Epidermal melanocyte (primary cell): ENCODE measurements around the gene TMEM63C.
A peak's percentile ranks its signal among the peaks of the same experiment; 100 is the strongest.

Experiments
- DNase-seq: peaks from one replicate; pipeline ENCODE4 v3.0.0; 2011; ENCODE audit warnings: low spot score; ENCODE audit not compliant: insufficient read length

TMEM63C gene, protein sequence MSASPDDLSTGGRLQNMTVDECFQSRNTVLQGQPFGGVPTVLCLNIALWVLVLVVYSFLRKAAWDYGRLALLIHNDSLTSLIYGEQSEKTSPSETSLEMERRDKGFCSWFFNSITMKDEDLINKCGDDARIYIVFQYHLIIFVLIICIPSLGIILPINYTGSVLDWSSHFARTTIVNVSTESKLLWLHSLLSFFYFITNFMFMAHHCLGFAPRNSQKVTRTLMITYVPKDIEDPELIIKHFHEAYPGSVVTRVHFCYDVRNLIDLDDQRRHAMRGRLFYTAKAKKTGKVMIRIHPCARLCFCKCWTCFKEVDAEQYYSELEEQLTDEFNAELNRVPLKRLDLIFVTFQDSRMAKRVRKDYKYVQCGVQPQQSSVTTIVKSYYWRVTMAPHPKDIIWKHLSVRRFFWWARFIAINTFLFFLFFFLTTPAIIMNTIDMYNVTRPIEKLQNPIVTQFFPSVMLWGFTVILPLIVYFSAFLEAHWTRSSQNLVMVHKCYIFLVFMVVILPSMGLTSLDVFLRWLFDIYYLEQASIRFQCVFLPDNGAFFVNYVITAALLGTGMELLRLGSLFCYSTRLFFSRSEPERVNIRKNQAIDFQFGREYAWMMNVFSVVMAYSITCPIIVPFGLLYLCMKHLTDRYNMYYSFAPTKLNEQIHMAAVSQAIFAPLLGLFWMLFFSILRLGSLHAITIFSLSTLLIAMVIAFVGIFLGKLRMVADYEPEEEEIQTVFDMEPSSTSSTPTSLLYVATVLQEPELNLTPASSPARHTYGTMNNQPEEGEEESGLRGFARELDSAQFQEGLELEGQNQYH

DNA sequence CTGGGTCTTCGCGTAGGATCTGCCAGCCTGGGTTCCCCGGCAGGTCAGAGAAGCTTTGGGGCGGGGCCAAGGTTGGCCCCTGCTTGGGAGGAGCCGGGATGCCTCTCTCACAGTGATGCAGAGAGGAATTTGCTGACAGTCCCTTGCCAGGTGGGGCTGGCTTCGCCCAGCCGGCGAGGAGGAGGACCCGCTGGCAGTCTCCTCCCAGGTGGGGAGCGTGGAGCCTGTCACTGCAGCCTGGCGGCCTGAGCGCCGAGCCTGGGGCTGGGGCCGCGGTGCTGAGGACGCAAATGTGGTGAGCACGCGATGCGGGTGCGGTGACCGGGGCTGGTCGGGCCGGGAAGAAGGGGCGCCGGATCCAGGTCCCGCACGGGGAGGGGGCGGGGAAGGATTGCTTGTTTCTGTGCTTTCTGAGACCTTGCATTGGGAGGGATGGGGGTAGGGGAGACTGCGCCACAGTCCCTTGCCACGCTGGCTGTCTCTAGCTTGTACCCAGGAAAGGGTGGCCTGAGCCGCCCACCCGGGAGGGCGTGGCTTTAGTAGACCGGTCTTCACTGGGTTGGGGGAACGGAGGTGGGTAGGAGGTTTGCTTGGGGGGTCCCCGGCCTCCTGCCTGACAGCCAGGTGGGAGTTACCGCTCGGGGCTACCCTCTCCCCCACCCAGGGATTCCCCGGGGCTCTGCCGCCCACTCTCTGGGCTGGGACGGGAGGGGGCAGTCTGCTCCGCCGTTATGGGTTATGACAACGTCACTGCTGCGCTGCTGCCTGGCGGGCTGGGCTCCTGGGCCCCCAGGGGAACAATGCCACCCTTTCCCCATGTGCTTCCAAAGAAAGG, at the start of gene TMEM63C:
TSS of gene TMEM63C (plus strand) at position 196 of the 835 bp plus-strand sequence. CDS start 37,016 bp downstream, outside the sequence.
- DNase-seq = no peak

DNA sequence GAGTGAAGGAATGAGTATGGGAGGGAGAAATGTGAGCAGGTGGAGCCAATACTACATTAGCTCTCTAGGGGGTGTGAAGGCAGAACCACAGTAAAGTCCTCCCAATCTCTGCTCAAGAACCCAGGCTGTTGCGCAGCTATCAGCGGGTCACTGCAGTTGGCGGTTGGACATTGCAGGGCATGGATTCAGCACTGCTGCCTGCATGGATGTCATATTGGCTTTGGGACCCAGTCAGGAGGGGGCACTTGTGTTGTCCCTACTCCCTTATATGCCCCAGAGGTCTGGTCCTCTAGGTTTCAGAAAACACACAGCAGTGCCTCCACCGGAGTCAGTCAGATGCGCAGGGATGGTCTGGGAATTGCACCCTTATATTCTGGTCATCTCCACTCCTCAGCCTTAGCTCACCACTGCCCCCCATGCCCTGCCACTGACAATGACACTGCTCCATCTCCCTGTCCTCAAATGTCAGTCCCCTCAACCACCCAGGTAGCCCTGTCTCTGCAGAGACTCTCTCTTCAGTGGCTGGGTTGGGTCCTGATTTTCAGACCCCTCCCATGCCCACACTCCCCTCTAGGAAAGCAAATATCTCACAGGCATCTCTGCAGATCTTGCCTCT, 49.6 kb upstream of the TMEM63C start:
- DNase-seq = no peak

DNA sequence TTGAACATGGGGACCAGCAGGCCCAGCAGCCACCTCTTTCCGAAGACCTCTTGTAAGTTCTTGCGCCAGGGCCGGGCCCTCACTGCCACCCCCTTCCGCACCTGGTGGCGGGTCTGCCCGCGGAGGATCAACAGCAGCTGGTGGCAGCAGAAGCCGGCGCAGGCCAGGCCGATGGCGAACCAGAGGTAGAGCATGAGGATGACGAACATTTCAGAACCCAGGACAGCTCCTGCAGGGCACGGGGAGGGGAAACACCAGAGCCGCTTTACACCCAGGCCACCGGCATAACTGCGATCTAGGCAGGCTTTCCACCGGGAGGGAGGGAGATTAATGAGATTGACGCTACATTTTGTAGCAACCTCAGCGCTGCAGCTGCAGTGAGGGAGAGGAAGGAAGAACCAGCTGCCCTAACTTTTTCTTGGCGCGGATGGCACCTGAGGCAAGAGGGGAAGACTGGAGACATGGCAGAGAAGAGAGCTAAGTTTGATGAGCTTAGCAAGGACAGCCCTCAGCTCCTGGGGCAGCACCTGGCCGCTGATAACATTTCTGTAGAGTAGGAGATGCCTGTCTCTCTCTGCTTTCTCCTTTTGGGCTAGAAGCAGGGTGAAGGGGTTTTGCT, 47.8 kb upstream of the TMEM63C start:
- DNase-seq = peak; percentile 67

DNA sequence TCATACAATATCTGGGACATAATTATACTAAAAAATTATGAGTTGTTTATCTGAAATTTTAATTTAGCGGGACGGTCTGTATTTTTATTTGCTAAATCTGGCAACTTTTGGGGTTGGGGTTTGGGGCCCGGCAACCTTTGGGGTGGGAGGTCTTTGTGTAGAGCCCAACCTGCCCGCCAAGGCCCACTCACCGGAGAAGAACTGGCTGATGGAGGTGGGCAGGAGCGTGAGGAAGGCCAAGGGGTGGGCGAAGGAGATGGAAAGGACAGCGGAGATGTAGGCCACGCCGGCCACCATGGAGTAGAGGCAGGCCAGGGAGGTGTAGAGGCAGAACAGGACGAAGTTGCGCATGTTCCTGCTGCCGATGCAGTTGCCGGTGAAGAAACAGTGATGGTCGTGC, 42.6 kb upstream of the TMEM63C start:
- DNase-seq = no peak

DNA sequence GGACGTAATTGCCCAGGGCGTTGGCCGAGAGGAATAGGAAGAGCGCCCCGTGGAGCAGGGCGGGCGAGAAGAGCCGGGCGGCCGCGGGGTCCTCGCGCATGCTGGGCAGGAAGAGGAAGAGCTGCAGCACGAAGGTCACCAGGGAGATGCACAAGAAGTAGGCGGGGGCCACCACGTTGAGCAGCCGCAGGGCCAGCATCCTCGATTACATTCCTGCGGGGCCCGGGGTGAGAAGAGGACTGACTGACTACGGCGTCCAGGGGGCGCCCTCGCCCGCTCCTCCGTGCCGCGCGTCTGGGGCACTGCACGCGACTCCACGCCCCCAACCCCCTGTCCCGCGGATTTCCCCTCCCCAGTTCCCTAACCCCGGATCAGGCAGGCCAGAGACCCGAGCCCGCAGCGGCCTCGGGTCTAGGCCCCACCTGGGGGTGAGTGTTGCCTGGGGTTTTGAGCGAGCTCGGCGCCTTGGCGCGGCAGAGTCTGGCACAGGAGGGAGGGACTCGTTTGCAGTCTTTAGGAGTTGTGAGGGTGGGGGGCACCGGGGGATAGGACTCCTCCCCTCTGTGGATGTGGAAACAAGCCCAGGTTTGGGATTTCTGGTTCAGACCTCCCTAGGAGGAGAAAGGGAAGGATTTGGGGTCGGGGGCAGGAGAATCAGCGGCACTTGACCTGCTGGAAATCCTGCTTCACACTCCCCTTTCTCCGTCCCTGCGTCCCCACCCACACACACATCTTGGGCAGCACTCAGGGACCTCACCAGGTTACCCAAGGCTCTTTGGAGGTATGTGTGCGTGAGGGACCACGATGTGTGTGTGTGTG, 41.8 kb upstream of the TMEM63C start:
- no peak for DNase-seq

DNA sequence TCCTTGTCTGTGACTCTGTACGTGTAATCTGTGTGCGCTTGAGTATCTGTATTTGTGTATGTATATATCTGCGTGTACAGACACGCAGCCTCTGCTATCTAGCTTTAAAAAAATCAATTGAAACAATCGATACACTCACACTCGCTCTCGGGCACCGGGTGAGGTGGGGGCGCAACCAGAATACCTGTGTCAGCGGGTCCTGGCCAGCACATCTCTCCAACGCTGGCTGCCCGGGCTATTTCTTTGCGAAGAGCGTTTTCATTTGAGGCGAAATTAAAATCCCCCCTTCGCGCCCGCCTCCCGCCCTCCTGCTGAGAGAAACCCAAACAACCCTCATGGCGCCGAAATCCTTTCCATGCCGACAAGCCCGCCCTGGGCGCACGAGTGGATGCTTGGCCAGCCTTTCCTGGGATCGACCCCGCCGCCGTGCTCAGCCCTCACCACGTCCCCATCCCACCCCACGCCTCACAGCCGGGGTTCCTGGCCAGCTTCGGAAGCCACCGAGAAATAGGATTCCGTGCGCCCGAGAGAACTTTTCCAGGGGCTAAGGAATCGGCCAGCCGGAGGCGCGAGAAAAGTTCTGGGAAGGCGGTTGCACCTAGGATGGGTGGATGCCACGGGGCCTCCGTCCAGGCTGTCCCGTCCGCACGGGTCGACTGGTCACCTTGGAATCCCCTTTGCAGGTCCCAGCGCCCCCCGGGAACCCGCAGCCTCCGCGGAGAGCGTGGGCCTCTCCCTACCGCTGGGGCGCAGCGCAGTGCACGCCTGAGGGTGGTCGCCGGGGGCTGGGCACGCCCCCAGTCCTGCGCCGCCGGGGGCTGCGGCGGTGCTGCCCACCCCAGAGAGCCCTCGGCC, 41.0 kb upstream of the TMEM63C start:
- no peak for DNase-seq

DNA sequence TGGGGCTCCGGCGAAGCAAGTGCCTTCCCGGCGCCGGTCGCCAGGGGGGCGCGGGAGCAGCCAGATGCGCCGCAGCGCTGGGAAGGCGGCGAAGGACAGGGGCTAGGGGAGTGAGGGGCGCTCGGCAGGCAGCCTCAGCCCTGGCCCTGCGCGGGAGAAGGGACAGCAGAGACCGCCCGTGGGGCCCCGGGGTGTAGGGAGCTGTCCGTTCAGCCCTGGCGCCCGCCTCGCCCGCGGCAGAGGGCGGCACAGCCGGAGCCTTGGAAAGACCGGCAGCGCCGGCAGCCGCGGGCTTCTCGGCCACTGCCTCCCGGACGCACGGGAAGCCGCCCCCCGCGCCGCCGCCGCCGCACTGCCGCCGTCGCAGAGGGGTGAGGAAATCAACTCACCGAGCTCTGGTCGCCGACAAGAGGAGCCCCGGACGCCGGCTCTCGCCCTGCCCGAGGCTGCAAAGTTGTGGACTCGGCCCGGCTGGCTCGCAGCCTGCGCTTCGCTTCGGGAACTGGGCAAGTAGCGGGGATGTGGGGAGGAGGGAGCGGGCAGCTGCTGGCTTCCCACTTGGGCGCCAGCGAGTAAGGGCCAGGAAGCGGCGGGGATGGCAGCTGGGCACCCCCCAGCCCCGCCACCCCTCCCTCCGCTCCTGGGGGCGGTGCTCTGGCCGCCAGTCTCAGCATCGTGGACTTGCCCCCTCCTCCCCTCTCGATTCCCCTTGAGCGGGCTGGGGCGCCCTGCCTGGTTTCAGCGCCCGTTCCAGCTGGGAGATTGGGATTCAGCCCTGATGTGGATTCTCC, 40.2 kb upstream of the TMEM63C start, which contains the start of gene ZDHHC22:
TSS of gene ZDHHC22 (minus strand) at position 578 of the 791 bp plus-strand sequence. CDS start 2,053 bp downstream, outside the sequence.
- no peak for DNase-seq

DNA sequence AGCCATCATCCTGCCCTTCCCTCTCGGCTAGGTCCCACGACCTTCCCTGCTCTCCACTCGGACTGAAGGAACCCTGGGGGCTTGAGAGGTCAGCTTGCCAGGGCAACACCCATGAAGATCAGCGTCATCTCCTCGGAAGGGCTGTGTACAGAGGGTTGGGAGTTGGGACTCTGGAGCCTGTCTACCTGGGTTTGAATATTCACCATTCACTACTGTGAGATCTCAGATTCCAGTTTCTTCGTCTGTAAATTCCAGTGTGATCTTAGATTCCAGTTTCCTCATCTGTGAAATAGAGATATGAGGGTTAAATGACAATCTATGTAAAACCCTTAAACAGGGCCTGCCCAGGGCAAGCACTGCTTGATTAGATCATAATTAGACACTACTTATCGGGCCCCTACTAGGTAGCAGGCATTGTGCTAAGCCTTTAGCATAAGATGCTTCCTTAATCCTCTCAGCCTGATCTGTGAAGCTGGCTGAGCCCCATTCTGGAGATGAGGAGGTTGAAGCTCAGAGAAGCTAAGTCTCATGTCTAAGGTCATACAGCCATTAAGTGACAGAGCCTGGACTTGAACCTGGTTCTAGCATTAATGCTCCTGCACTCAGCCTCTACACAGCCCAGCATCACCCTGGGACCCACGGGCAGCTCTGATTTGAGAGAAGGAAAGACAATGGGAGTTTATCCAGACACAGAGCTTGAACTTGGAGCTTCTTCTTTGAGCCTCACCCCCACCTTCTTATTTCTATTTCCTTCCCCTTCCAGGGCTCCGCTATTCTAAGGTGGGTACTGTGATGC, 39.4 kb upstream of the TMEM63C start:
- DNase-seq = no peak

DNA sequence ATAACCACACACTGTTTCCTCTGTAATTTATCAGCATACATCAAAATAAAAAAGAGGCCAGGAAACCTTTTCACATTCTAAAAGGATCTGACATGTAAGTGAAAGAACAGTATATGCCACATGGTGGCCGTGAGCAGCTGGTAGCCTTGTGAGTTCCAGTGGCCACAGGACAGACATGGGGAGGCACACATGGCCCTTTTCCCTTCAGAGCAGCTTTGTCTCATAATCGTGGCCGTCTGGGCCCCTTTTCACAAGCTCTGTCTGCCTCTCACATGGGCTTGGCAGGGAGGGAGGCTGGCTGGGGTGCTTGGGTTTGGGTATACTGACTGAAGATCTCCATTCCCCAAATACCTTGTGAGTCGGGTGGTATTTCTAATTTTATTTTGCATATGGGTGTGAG, 38.5 kb upstream of the TMEM63C start:
- DNase-seq = no peak

DNA sequence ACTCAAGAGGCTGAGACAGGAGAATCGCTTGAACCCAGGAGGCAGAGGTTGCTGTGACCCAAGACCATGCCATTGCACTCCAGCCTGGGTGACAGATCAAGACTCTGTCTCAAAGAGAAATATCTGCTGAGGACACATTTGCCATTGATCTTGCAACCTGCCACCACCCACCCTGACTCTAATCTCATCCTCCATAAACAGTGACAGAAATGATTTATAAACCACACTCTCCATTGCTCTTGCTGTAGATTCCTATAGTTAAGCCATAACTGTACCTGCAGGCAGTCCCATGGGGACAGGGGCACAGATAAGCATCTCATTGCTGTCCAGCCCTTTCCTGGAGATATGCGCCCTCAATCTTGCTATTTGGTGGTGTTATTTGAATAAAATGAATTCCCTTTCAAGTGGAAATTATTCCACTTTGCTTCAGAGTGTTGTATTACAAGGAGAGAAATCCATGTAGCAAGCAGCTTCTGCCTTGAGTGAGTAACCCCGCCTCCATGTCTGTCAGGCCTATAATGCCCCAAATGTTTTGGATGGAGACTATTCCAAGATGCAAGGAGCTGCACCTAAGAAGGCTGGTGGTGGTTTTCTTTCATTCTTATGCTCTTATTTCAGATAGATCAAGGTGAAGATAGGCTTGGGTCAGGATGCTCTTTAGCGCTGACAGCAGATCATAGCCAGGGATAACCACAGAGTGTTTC, 37.0 kb upstream of the TMEM63C start:
- no peak for DNase-seq

DNA sequence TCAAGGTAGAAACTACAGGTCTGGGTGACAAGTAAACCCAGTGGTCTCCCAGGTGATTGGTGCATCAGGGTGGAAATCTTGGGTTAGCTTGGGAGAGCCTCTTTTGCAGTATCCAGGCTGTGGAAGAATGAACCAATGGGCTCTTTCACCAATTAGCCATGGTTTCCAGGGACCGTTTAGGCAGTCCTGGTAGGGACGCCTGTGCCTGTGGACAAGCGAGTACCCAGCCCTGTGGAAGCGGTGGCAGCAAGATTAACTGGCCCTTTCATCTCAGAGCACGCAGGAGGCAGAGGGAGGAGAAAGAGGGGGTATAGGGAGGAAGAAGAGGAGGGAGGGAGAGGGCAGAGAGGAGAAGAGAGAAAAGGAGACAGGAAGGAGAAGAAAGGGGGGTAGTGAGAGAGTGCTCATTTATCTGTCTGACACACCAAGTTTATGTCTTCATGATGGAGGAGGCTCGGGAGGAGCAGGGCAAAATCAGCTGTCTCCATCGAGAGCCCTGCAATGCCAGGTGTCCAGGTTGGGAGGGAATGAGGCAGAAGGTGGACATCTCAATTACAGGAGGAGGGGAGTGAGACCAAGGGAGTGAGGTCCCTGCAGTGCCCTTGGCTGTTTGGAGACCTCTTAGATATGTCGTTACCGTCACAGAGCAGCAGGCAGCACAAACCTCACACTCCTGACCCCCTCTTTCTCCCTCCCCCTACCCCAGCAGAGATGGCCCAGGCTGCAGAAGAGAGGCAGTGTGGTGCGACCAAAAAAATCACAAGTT, 35.4 kb upstream of the TMEM63C start:
- no peak for DNase-seq

DNA sequence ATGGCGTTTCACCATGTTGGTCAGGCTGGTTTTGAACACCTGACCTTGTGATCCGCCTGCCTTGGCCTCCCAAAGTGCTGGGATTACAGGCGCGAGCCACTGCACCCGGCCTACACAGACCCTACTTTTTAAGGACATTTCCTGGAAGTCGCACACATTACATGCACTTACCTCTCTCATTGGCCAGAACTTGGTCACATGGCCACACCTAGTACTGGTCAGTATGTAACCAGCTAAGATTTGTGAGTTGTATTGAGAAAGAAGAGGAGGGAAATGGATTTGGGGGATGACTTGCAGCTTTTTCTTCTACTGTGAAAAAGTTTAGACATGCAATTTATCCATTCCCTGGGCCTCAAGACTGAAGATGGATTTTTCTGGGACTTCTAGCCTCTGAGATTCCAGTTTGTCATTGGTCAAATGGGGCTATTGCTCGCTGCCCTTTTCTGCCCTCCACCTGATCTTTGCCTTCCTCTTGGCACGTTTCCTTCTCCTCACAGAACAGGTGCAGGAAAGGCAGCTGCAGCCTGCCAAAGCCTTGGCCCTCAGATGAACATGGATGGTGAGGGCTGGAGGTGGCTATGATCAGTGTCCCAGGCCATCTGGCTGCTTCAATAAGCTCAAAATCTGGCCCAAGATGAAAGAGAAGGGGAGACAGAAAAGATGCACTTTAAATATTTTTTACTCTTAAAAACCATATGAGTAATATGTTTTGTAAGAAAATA, 32.9 kb upstream of the TMEM63C start:
- DNase-seq = no peak

DNA sequence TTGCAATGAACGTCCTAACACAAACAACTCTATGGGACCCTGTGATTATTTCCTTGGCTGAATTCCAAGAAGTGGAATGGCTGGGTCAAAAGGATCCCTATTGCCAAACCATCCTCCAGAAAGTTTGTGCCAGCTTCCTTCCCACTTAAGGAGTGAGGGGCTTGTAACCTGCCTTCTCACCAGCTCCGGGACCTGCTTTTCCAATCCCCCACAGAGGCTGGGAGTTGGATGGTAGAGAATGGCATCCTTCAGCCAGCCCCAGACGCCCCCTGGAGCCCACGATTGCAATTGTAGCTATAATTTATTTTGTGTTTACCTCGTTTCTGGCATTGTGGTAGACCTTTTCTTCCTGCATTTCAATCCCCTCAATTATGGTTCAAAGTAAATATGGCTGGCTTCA, 30.4 kb upstream of the TMEM63C start:
- no peak for DNase-seq

DNA sequence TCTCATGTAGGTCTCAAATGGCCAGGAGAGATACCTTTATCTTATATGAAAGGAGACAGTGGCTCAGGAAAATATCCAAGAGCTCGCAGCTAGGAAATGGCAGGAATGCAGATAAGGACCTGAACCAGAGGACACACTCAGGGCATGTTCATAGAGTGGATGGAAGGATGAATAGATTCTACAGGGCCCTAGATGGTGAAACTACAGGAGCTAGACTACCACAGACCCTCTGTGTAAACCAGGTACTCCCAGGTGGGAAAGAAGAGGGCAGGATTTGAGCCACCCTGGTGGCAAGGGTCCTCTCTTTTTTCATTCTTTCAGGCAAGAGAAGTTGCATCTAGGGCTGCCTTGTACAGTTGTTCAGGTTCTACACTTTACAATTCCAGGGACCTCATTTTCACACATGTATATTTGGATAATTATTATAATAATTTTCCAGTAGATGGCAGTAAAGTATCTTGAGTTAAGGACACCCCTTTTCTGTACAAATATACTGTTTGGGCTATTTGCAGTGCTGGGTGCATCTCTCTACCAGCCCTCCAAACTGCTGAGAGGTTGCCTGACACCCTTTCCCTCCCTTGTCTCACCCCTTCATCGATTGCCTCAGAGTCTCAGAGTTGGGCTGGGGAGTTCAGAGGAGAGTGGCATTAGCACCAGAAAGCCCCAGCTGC, 29.5 kb upstream of the TMEM63C start:
- DNase-seq = no peak

DNA sequence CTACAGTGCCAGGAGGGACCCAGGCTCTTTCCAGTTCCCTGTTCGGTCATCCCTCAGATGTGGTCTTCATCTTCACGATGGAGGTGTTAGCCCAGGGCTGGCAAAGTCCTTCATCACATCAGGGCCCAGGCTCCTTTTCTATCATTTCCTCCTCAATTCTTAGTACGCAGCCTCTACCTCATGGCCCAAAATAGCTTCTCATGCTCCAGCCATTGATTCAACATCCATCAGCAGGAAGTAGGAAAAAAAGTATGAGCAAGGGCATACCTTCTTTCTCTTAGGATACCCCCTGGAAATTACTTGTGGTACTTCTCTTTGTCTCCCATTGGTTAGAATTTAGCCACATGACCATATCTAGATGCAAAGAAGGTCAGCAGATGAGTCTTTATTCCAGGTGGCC, 27.8 kb upstream of the TMEM63C start:
- DNase-seq = no peak
